GM18873 (cell line): Measurements from ENCODE around the gene FGF1.

Source experiments
- ATAC-seq: cut with Tn5 transposase; IDR thresholded peaks from one replicate; pipeline ENCODE4 v1.9.1; 2021; ENCODE audit warnings: mild to moderate bottlenecking, moderate library complexity, moderate number of reproducible peaks; ENCODE audit not compliant: unreplicated experiment, low FRiP score

Gene FGF1

GRCh38 chr5:142685418-142686209 is at the start of gene FGF1:
TSS of gene FGF1 (minus strand) at chr5:142686090. CDS start at chr5:142614127, 71,963 bp downstream.
- no peak for ATAC-seq

GRCh38 chr5:142727735-142728047 is 41.8 kb upstream of the FGF1 start:
- ATAC-seq, result no peak

- ATAC-seq, result no peak
Measured at GRCh38 chr5:142726188-142726731, 40.4 kb upstream of the FGF1 start.

- ATAC-seq, result no peak
Measured at GRCh38 chr5:142725231-142726187, 39.6 kb upstream of the FGF1 start.

GRCh38 chr5:142724821-142725220 is 38.9 kb upstream of the FGF1 start:
- no peak for ATAC-seq

DNA sequence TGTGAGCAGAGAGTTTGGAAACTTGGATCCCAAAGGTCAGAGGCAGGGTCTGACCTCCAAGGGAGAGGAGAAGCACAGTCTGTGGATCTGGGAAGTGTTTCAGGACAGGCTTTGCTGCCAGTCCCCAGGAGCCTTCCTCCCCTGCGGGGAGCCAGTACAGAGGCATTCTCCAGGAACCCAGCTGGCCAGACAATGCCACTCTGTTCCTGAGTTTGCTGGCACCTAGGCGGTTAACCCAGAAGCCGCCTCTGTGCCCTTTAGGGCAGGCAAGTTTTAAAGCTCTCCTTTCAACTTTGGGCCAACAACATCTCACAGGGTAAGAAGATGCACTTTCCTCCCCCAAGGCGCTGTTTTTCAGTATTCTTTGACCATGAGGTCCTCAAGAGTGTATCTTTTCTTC is 37.0 kb upstream of the FGF1 start:
- ATAC-seq, result no peak

DNA sequence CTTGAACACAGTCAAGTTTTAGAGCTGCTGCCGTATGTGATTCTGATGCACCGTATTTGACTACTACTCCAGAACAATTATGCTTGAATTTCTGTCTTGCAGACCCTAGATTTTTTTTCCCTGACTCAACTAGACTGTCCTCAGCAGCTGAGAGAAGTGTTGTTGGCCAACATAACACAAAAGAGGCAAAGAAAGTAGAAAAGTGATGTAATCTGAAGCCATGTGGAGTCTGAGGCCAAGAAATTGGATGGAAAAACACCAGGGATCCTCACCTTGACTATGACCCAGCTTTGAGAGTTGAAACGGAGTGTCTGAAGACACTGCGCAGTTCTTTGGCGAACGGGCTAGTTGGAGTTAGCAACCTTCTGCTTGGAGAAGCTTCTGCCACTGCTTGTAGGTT is 36.3 kb upstream of the FGF1 start:
- no peak for ATAC-seq

GRCh38 chr5:142720641-142721271 is 34.9 kb upstream of the FGF1 start:
- no peak for ATAC-seq

DNA sequence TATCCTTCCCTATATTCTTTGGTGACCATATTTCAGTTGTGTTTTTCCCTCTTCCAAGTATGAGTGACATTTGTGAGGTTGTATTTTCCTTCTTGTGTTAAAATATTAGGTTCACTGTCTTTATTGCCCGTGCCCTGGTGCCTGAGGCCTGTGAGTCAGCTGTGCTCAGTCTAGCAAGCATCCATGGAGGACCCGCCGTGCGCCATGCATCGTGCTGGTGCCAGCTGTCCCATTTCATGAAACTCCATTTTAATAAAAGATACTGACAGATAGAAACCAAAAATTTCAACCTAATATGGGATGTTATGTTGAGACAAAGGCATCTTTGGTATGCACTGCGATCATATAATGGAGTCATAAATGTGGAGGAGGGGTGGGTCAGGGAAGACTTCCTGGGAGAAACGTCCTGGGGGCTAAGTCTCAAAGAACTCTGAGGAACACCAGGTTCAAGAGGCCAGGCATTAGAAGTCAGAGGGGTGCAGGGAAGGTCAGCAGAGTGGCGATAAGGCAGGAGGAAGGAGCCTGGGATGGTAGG is 34.0 kb upstream of the FGF1 start:
- no peak for ATAC-seq

GRCh38 chr5:142717582-142718215 is 31.8 kb upstream of the FGF1 start:
- no peak for ATAC-seq

DNA sequence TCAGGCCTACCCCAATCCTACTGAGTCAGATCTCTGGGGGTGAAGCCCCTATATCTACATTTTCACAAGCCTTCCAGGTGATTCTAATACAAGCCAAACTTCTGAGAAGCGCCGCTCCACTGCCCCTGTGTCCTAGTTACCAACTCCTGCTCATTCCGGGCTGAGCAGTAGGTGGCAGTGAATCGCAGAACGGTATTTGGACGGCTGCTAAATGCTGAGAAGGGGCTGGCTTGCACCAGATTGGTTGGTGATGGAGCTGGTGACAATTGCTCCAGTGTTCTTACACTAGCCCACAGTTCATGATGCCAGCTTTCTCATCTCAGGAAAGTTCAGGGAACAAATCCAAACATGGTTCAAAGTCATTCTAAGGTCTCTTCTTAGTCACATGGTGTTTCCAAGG is 31.1 kb upstream of the FGF1 start:
- no peak for ATAC-seq

GRCh38 chr5:142715291-142715690 is 29.4 kb upstream of the FGF1 start:
- ATAC-seq, result no peak

DNA sequence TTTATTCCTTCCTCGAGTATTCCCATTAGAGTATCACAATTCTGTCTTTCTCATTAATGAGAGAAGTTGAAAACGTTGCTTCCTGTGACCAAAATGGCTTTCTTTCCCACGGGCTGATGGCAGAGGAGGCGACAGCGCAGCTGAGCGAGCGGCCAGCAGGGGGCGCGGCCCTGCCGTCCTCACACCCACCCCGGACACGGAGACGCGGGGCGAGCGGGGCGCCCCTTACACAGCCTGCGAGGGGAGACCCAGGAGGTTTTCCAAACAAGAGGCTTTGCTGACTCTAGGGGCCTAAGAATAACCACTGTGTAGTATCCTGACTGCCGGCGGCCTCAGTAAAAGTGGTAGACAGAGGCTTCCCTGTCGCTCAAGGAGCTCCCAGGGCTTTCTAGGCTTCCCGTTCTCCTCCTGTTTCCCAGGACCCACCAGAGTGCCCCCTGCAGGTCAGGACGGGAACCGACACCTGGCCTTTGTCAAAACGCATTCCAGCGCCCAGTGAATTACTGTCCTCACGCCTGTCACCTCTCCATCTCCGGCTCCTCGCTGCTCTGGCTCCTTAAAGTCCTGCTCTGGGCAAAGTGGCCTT is 27.3 kb upstream of the FGF1 start:
- ATAC-seq, result peak; percentile 89

DNA sequence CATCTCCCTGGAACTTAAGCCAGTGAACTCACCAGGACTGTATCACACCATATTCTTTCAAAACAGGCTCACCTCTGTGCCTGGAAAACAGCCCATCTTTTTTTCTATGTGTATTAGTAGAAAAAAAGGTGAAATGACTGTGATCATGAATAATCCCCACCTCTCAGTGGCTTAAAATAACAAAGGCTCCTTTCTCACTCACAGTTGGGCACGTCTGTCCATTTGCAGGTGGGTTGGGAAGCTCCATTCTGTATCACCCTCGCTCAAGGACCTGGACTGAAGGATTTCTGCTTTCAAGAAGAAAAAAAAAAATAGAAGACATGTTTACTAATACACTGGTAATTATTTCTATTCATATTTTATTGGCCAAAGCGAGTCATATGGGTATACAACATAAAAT is 17.3 kb upstream of the FGF1 start:
- ATAC-seq, result no peak

DNA sequence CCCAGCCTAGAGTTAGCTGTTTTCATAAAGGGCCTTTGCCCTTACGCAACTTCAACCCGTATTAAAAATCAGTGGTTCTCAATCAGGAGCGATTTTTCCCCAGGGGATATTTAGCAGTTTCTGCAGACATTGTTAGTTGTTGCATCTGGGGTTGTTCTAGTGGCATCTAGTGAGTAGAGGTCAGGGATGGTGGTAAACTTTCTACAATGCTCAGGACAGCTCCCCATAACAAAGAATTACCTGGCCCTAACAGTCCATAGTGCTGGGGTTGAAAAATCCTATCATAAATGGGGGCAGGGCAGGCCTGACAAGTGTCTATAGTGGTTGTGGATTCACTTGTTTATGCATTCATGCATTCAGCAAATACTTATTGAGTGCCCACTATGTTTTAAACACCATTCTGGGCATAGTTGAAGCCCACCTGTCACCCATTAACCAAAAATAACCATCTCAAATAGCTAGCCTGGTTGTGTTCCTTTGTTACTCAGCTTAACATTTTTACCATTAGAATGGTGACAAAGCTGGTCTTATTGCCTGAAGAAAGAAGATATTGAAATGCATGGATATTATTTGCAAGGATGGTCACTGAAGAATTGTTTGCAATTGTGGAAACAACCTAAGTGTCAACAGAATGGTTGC is 15.9 kb upstream of the FGF1 start:
- ATAC-seq, result no peak

DNA sequence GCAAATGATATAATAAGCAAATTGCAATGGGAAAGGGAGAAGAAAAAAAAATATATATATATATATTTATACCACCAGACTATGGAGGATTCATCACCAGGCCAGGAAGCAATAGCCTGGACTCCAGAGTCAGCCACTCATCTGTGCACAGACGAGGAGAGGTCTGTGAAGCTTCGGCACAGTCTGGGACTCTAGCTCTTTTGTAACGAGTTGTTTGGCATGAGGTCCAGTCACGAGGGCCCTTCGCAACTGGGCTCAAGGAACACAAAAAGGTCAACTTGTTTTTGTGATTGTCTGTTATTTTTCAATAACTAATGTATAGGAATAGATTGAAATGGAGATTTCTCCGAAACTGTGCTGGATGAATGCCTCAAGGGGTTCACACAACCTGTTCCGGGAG is 14.7 kb upstream of the FGF1 start:
- no peak for ATAC-seq

DNA sequence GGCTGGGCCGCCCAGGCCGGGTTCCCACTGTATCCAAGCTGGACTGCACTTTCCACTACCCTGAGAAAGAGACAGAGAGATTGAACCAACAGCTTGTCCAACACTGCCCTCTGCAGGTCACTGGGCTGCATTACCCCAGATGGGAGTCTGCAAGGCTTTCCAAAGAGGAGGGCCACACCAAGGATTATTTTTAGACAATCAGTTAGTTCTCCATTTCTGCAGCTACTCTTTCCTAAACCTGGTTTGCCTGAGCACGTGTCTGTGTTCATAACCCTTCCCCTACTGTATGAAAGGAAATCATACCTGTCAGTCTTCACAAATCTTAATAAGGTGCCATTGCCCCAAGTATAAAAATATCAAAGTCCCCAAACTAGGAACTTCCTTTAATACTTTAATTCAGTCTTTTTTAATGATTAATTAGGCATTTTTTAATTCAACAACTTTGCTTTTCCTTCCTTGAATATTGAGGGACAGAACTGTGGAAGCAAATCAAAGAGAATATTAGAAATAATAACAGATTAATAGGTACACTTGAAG is 13.4 kb upstream of the FGF1 start:
- ATAC-seq, result no peak

- no peak for ATAC-seq
Measured at GRCh38 chr5:142698447-142699183, 12.7 kb upstream of the FGF1 start.
